AG09309 (cell line): ENCODE results near the gene PRKCH.

Experiments
- DNase-seq: peaks from one replicate; pipeline ENCODE4 v3.0.0-alpha.2; 2010; ENCODE audit warnings: low read depth
- H3K4me3 ChIP-seq: 2 replicates; pipeline ENCODE4 v1.5.1; 2011; ENCODE audit warnings: mild to moderate bottlenecking, low read depth, low read length, moderate library complexity; ENCODE audit not compliant: control insufficient read depth
- CTCF ChIP-seq: IDR thresholded peaks from 2 replicates; pipeline ENCODE4 v1.5.1; 2011; ENCODE audit warnings: mild to moderate bottlenecking, low read depth, low read length, inconsistent platforms; ENCODE audit not compliant: insufficient read depth, control insufficient read depth; ENCODE audit errors: missing control alignments

Gene PRKCH

GRCh38 chr14:61372379-61372778, 51.0 kb downstream of the PRKCH start:
- H3K4me3 ChIP-seq: no peak overlapping the region
- no peak for TF ChIP-seq CTCF

GRCh38 chr14:61372842-61373555, 51.6 kb downstream of the PRKCH start:
- no peak for DNase-seq

More at GRCh38 chr14:61372379-61372778, 51.0 kb downstream of the PRKCH start:
- DNase-seq: no peak

GRCh38 chr14:61374284-61374683, 52.9 kb downstream of the PRKCH start:
- H3K4me3 ChIP-seq: no peak overlapping the region
- DNase-seq: no peak
- TF ChIP-seq CTCF: no peak

More at GRCh38 chr14:61372842-61373555, 51.6 kb downstream of the PRKCH start:
- H3K4me3 ChIP-seq: no peak overlapping the region
- TF ChIP-seq CTCF: no peak

GRCh38 chr14:61375218-61375617, 53.8 kb downstream of the PRKCH start:
- no peak for TF ChIP-seq CTCF
- DNase-seq: no peak
- no peak overlapping the region for H3K4me3 ChIP-seq

- no peak for TF ChIP-seq CTCF
- H3K4me3 ChIP-seq: no peak overlapping the region
- no peak for DNase-seq
Observed at GRCh38 chr14:61376314-61376713, 54.9 kb downstream of the PRKCH start.

- no peak overlapping the region for H3K4me3 ChIP-seq
- no peak for TF ChIP-seq CTCF
- no peak for DNase-seq
Observed at GRCh38 chr14:61377749-61378148, 56.4 kb downstream of the PRKCH start.
